HG03066 (cell line): Measurements from ENCODE around the gene WDR33.
A peak's percentile ranks its signal among the peaks of the same experiment; 100 is the strongest.
"Not testable (repeated sequence)": the region's sequence is repeated elsewhere in the genome, so short reads cannot be mapped to it uniquely, and the experiment has no call there.

ENCODE experiments used
- ATAC-seq: cut with Tn5 transposase; IDR thresholded peaks from one replicate; pipeline ENCODE4 v1.9.1; 2021; ENCODE audit warnings: low read depth; ENCODE audit not compliant: unreplicated experiment

WDR33 gene

DNA sequence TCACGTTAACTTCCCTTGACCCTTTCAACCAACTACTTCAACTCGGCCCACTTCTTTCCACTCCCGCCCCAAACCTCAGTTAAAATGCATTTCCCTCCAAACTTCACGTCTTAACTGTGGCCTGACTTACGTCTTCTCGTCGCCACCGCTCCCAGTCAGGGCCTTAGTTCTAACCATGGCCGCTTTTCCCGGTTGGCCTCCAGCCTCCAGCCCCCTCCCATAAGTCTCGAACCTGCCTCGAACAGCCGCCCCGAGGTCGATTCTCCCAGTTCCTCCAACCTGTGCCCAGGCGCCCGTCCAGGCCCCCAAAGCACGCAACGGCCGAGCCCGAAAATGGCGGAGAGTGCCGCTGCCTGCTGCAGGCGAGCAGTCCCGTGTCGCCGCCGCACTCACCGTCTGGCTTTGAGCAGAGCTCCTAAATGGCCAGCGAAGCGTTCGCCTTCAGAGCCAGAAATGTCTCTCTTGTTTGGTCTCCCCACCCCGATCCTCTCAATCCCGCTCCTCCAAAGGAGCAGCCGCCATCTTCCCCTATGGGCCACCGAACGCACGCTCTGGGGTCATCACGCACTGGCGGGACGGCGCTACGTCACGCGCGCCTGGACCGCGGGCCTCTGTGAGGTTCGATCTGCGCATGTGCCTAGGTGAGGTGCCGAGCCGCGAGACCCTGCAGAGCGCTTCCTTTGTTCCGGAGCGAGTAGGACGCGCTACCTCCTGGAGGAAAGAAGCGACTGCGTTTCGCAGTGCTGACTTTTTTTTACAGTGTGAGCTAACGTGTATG is at the start of gene WDR33:
TSS of gene WDR33 (minus strand) at position 553 of the 778 bp plus-strand sequence. CDS start 40,190 bp downstream, outside the sequence.
- peak; percentile 98 for ATAC-seq

- ATAC-seq = no peak
Measured at GRCh38 chr2:127860130-127860529, 49.2 kb upstream of the WDR33 start.

- ATAC-seq = no peak
Measured at GRCh38 chr2:127859712-127860085, 48.7 kb upstream of the WDR33 start.

DNA sequence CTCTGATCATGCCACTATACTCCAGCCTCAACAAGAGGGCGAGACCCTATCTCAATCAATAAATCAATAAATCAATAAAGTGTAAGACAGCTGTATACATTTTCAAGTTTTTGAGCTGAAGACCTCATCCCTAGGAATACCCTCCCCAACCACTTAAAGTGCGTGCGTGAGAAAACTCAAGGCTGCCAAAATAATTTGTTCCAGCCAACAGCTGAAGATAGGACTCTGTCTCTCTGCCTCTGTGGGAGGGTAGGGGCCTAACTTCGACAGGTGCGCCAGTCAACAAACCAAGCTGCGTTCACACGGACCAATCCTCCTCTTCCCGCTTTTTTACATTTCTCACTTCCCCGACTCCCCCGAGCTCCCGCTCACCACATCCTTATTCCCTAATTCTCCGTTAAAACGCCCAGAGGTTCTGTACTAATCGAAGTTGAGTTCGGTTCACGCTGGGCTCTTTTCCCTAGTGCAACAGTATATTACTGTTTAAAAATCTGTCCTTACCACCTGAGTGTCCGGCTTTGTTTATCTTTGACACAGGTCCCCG is 46.4 kb upstream of the WDR33 start:
- ATAC-seq = no peak

- ATAC-seq = no peak
Measured at GRCh38 chr2:127853671-127854070, 42.7 kb upstream of the WDR33 start.

DNA sequence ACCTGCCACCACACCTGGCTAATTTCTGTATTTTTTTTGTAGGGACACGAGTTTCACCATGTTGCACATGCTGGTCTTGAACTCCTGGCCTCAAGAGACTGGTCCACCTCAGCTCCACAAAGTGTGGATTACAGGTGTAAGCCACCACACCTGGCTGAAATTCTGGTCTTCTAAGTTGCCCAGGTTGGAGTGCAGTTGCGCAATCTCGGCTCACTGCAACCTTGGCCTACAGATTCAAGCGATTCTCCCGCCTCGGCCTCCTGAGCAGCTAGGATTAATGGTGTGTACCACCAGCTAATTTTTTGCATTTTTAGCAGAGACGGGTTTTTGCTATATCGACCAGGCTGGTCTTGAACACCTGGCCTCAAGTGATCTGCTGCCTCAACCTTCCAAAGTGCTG is 41.4 kb upstream of the WDR33 start:
- no peak for ATAC-seq

DNA sequence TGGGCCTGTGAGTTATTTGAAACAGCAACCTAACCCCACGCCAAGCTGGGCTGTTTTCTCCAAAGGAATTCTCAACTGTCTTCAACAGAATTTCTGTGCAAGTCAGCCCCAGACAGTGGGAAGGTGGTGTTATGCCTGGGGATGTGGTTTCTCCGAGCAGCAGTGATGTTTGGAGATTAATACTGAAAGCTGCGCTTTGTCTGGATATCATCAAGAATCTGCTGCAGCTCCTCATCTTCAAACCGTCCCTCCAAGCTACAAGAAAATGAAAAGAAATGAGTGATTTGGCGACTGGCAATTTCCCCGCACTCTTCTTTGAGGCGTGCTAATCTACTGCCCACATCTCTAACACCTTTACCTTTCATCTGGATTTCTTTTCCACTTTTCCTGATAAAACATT is 37.0 kb upstream of the WDR33 start:
- ATAC-seq = no peak

DNA sequence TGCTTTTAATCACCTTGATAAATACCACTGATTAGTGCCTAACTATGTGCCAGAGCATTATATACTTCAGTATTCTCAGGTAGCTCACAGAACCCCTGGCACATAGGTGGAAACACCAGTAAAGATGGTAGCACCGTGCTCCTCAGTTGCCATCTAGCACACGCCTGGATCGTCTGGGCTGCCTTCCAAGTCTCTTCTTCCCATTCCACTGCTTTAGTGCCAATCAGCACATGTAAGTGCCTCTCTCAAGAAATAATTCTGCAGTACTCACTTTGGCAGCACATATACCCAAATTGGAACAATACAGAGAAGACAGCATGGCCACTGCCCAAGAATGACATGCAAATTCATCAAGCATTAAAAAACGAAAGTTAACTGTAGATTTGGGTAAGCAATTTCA is 34.0 kb upstream of the WDR33 start:
- ATAC-seq = no peak

GRCh38 chr2:127843677-127844076 is 32.7 kb upstream of the WDR33 start:
- no peak for ATAC-seq

DNA sequence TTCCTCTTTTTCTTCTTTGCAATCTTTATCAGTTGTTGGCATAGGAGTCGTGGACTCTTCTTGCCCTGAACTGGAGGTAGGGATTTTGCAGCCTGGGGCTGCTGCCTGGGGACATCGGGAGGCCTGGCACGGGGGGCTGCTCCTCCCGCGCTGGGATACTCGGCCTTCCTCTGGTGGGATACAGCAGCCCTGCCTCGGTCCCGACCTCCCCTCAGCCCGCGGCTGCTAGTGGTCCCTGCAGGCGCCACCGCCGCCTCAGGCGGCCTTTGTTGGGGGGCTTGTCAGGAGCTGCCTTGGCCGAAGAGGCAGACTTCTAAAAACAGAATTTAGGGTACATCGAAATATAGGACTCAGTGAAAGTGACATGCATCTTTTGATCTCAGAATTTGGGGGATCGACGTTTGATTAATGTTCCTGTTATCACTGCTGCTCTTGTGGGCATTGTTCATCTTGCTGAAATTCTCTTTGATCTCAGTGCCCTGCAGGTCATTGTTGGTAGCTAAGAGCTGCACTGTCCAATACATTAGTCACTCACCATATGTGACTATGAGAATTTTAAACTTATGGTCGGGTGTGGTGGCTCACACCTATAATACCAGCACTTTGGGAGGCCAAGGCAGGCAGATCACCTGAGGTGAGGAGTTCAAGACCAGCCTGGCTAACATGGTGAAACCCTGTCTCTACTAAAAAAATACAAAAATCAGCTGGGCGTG is 30.7 kb upstream of the WDR33 start:
- ATAC-seq = no peak

GRCh38 chr2:127840893-127841292 is 29.9 kb upstream of the WDR33 start:
- ATAC-seq = no peak

DNA sequence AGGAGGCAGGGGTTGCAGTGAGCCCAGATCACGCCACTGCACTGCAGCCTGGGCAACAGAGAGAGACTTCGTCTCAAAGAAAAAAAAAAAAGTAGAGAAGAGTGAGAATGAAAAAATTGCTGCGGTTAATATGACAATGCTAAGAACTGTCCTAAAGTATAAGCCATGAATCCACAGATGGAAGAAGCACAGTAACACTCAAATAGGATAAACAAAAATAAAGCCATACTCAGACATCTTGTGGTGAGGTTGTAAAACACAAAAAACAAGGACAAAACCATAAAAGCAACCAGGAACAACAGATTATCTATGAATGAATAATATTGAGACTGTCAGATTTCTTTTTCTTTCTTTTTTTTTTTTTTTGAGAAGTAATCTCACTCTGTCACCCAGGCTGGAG is 24.0 kb upstream of the WDR33 start:
- no peak for ATAC-seq

DNA sequence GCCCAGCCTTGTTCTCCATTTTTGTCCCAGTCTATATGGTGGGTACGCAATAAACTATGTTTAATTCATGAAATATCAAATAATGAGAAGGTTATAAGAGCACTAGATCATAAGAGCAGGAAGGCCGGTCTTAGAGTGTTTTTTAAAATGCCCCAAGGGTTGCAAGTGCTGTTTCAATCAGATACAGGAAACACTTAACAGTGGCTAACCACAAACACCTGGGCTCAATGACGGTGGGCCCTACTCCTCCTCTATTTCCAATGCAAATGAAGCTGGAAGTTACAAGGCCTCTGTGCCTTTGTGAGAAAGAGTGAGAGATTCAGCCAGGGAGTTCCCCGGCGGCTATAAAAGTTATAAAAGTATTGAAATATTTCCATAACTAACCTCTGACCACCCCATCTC is 18.9 kb upstream of the WDR33 start:
- peak; percentile 97 for ATAC-seq

GRCh38 chr2:127826708-127827107 is 15.7 kb upstream of the WDR33 start:
- ATAC-seq = not testable (repeated sequence)

- no peak for ATAC-seq
Measured at GRCh38 chr2:127826047-127826446, 15.1 kb upstream of the WDR33 start.

GRCh38 chr2:127820080-127820668 is 9.2 kb upstream of the WDR33 start:
- ATAC-seq = no peak

GRCh38 chr2:127818794-127819425 is 7.9 kb upstream of the WDR33 start:
- ATAC-seq = no peak

GRCh38 chr2:127818241-127818640 is 7.3 kb upstream of the WDR33 start:
- no peak for ATAC-seq

DNA sequence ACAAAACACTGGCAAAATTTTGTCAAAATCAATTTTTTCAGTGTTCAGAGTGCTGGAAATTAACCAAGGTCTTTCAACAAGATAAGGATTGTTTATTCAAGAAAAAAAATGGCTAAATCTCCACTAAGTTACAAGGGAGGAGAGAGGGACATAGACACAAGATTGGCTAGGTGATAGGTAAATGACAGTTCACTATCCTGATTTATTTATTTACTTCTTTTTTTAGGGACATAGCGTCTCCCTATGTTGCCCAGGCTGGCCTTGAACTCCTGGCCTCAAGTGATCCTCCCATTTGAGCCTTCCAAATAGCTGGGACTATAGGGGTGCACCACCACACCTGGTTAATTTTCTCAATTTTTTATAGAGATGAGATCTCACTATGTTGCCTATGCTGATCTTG is 3.7 kb upstream of the WDR33 start:
- no peak for ATAC-seq

DNA sequence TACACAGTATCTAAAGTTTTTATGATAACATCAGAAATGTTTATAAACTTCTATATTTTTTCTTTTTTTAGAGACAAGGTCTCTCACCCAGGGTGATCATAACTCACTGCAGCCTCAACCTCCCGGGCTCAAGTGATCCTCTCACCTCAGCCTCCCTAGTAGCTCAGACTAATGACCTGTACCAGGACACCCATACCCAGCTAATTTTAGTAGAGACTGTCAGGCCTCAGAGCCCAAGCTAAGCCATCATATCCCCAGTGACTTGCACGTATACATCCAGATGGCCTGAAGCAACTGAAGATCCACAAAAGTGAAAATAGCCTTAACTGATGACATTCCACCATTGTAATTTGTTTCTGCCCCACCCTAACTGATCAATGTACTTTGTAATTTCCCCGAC is 1.5 kb upstream of the WDR33 start:
- not testable (repeated sequence) for ATAC-seq
